Suppressor macrophage treated with lipopolysaccharide for 4 hours (primary cell): ENCODE results near the gene FN3KRP.
A peak's percentile ranks its signal among the peaks of the same experiment; 100 is the strongest.
"Not testable (repeated sequence)": the region's sequence is repeated elsewhere in the genome, so short reads cannot be mapped to it uniquely, and the experiment has no call there.

Experiments used
- DNase-seq: peaks from one replicate; pipeline ENCODE4 v3.0.0-alpha.2; 2020

Gene FN3KRP

GRCh38 chr17:82745524-82745923 is 29.0 kb downstream of the FN3KRP start:
- no peak for DNase-seq

- DNase-seq: no peak
Measured at GRCh38 chr17:82748756-82749155, 32.2 kb downstream of the FN3KRP start.

GRCh38 chr17:82750241-82750908 is 33.9 kb downstream of the FN3KRP start:
- no peak for DNase-seq

DNA sequence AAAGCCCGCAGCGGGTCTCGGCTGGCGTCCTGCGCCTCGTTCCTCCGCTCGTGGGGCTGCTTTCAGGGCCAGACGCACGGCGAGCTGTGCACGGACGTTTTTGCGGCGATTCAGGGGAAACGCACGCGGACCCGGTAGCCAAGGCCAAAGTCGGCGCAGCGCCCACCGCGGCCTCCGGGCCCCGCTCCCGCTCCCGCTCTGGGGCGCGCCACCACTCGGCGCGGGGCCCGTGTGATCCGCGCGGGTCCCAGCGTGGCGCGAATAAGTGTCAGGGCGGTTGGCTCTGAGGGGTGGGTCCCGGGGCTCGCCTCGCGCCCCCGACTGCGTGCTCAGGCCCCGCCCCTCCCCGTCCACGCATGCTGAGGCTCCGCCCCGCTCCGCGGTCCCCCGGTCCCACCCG is 34.7 kb downstream of the FN3KRP start:
- DNase-seq: no peak

DNA sequence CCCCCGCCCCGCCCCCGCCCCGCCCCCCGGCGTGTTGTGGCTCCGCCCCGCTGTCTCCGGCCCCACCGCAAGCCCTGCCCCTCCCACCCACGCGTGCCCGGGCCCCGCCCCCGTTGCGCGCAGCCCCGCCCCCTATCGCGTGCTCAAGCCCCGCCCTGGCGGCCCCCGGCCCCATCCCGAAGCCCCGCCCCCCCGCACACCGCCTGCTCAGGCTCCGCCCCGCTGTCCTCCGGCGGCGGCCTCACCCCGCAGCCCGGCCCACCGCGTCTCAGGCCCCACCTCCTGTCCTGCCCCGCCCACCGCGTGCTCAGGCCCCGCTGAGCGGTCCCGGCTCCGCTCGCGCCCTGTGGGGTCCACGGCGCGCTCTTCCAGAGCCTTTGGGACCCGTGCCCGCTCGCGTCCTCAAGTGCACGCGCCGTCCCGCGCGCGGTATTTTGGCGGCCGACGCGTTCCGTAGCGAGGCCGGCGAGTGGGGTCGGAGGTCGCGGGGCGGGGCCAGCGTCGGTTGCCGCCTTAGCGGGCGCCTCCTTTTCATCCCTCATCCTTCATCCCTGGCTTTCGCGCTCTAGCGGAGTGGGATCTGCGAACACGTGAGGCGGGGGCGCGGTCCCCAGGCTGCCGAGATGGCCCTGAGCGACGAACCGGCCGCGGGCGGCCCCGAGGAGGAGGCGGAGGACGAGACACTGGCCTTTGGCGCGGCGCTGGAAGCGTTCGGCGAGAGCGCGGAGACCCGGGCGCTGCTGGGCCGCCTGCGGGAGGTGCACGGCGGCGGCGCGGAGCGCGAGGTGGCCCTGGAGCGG is 35.3 kb downstream of the FN3KRP start, which contains the start of gene TBCD:
TBCD (plus strand) TSS at position 495 of the 800 bp plus-strand sequence; CDS start at position 624, 129 bp downstream.
- peak; percentile 89 for DNase-seq

GRCh38 chr17:82752371-82753200 is 36.1 kb downstream of the FN3KRP start:
- DNase-seq: peak; percentile 10

- no peak for DNase-seq
Measured at GRCh38 chr17:82753201-82753464, 36.6 kb downstream of the FN3KRP start.

DNA sequence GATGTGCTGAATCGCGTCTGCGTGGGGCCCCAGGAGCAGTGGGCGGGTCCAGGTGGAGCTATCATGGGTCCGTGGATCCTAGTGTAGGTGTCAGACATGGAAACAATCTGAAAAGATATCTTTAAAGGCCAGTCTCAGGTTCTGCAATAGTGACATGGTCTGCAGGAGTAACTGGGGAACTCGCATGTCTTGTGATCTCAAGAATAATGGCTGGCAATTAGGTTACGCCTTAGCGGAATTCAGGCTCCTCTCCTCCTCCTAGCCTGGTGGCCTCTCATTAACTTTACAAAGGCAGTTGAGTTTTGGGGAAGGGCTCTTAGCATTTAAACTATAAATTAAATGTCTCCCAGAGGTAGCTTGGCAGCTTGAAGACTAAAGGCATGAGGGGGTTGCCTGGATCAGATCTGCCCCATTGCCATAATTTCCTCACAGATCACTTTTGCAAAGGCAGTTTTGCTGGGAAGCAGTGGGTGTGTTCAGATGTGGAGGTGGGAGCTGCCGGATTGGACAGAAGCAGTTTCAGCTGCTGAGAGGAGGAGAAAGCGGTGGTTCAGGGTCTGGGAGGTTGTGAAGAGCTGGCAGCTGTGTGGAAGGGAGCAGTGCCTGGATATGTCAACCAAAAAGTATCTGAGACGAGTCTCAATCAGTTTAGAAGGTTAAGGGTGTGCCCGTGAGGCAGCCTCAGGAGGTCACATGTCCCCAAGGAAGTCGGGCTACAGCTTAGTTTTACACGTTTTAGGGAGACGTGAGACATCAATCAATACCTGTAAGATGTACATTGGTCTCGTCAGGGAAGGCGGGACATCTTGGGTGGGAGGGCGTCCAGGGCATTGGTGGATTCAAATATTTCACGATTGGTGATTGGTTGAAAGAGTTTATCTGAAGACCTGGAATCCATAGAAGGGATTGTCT is 38.0 kb downstream of the FN3KRP start:
- no peak for DNase-seq

GRCh38 chr17:82756166-82756565 is 39.7 kb downstream of the FN3KRP start:
- DNase-seq: no peak

DNA sequence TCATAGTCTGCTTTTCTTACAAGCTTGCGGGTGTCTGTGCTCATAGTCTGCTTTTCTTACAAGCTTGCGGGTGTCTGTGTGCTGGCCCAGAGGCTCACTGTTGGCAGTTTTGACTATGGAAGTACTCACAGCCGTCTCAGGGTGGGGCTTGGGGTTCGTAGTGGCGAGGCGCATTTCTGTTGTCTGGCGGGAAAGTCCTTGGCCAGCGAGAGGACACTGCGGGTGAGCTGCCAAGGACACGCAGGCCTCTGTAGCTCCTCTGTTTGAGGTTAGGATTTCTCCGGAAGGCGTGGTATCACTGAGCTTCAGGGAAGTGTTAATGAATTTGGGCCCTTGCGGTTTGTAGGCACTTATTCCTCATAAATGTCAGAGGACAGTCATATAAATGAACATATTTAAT is 48.9 kb downstream of the FN3KRP start:
- DNase-seq: no peak

- DNase-seq: peak; percentile 75
Measured at GRCh38 chr17:82767041-82767754, 50.7 kb downstream of the FN3KRP start.

- DNase-seq: no peak
Measured at GRCh38 chr17:82769041-82769440, 52.5 kb downstream of the FN3KRP start.

DNA sequence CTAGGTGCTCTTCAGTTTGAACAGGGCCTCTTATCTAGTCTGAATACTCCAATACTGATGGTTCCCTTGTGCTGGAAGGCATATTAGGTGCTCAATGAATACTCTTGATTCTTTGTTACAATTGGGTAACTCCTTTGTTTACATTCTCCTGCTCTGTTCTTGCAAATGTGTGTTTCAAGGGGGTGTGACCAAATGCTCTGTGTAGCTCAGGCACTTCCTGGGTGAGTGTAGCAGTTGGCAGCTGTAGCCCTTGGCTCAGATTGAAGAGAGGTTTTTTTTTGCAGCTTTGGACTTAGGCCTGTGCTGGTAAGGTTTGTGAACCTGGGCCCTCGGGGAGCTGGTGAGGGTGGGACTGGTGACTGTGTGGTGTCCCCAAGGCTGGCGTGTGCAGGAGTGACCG is 55.5 kb downstream of the FN3KRP start:
- DNase-seq: no peak

DNA sequence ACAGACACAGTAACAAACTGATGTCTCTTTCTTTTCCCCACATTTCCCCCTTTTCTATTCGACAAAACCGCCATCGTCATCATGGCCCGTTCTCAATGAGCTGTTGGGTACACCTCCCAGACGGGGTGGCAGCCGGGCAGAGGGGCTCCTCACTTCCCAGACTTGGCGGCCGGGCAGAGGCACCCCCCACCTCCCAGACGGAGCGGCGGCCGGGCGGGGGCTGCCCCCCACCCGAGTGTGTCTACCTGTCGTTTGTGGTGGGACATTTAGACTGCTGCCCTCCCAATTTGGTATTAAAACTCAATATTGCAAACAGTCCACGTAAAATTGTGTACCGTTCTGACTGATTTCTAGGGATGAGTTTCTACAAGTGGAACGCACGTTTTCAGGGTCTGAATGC is 58.0 kb downstream of the FN3KRP start:
- not testable (repeated sequence) for DNase-seq

DNA sequence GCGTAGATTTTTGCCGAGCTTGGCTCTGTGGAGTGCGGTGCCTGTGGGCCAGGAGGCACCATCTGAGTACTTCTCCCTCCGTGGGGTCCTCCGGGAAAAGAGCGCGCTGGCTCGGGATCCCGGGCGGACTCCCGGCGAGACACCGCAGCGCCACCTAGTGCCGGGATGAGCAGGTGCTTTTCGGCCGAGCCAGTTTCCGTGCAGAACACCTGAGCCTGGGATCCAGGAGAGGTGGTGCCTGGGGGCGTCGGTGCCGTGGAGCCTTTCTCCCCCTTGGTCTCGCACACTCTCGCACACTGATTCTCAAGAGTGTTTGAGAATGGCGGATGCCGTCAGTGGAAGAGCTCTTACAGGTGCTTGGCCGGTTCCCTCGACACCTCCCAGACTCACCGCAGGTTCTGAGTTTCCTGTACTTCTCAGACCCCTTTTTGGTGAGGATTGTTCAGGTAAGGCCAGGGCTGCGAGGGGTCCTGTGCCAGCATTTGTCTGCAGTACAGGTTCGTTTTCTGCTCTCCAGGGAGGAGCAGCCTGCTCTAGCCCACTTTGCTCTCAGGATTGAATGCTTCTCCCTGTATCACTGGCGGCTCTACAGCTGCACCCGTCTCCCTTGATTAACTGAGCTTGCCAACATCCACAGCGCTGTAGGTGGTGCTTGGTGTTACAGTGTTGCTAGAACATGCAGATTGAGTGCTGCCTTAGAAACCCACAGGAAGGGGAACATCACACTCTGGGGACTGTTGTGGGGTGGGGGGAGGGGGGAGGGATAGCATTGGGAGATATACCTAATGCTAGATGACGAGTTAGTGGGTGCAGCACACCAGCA is 58.7 kb downstream of the FN3KRP start:
- peak; percentile 49 for DNase-seq

GRCh38 chr17:82776454-82776853 is 59.9 kb downstream of the FN3KRP start:
- no peak for DNase-seq
